Left ventricle myocardium inferior (tissue), 1 donor: ENCODE data around the gene TMED3. TPM values are rescaled to one million over a fixed set of nuclear protein-coding genes. Genes with fewer than 3 reads are reported as not detected.
A peak's percentile ranks its signal among the peaks of the same experiment; 100 is the strongest.
"Not testable (repeated sequence)": the region's sequence is repeated elsewhere in the genome, so short reads cannot be mapped to it uniquely, and the experiment has no call there.

Source experiments
- DNase-seq: peaks from one replicate; pipeline ENCODE4 v3.0.0-alpha.2; 2020
- H3K27ac ChIP-seq: fragments of 200-600 bp; replicated peaks from 2 replicates; pipeline ENCODE4 v1.8.0; 2021
- H3K27me3 ChIP-seq: fragments of 200-600 bp; 2 replicates; pipeline ENCODE4 v1.8.0; 2021; ENCODE audit warnings: low read depth
- H3K36me3 ChIP-seq: fragments of 200-600 bp; 2 replicates; pipeline ENCODE4 v1.8.0; 2021
- H3K4me1 ChIP-seq: fragments of 200-600 bp; 2 replicates; pipeline ENCODE4 v1.8.0; 2021
- H3K4me3 ChIP-seq: fragments of 200-600 bp; 2 replicates; pipeline ENCODE4 v1.8.0; 2021; ENCODE audit warnings: mild to moderate bottlenecking, moderate library complexity
- H3K9me3 ChIP-seq: fragments of 200-600 bp; replicated peaks from 2 replicates; pipeline ENCODE4 v1.8.0; 2021
- intact Hi-C: fragments of 100-400 bp; cut with micrococcal nuclease; formaldehyde crosslinking; loops from one replicate; pipeline ENCODE4 v1.11.0; 2022
- total RNA-seq: library from RNA; stranded (reverse); fragmentation: NEBNext Ultra II Directional; extraction: Animal tissue kit (Norgen Biotek cat#: 25700); gene quantifications from one replicate; pipeline ENCODE4 v1.2.1, GENCODE V29; 2021
- TF ChIP-seq, protein P1 (sequence below): fragments of 200-600 bp; IDR thresholded peaks from 2 replicates; pipeline ENCODE4 v1.8.0; 2021; ENCODE audit warnings: antibody characterized with exemption, mild to moderate bottlenecking, borderline replicate concordance
- donor health status: DM: no; HTN: yes; CAD: no; lungs with severe emphysema.

TMED3 gene
- total RNA-seq, 1 donor from 2014 or later: 22.8 TPM

DNA sequence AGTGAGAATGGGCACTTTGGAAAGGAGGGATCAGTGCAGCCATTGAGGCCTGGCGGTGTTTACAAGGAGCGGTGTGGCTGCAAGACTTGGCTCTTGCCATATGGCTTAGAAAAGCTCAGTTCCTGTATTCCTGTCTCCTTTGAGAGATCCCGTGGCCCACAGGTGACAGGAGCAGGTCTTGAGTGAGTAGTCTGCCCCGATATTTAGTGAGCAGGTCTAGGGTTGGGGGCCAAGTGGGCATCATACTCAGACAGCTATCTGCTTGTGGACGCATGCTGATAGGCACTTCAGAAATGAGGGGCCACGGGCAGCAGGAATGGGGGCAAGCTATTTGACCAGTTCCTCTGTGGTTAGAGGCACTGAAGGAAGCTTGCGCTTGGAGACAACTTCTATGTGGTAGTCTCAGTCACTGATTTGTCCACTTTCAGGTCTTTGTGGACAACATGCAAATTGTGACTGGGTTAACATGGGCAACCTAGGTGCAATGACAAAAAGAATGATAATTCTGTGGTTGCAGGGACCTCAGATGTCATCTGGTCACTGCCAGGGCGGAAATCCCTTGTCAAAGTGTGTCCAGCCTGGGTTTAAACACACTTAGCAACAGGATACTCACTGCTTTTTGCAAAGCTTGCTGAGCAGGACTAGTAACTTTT is 1.1 kb downstream of the TMED3 start:
- Histone ChIP-seq H3K4me3 (peak overlapping the region; percentile 88), H3K27ac (no peak overlapping the region), H3K4me1 (peaks cover 21% of the 10 kb centered on the region), H3K27me3 (peaks cover 43% of the 10 kb centered on the region), H3K36me3 (peaks cover 22% of the 10 kb centered on the region), H3K9me3 (no peaks in the 10 kb centered on the region)
- TF ChIP-seq, protein P1, sequence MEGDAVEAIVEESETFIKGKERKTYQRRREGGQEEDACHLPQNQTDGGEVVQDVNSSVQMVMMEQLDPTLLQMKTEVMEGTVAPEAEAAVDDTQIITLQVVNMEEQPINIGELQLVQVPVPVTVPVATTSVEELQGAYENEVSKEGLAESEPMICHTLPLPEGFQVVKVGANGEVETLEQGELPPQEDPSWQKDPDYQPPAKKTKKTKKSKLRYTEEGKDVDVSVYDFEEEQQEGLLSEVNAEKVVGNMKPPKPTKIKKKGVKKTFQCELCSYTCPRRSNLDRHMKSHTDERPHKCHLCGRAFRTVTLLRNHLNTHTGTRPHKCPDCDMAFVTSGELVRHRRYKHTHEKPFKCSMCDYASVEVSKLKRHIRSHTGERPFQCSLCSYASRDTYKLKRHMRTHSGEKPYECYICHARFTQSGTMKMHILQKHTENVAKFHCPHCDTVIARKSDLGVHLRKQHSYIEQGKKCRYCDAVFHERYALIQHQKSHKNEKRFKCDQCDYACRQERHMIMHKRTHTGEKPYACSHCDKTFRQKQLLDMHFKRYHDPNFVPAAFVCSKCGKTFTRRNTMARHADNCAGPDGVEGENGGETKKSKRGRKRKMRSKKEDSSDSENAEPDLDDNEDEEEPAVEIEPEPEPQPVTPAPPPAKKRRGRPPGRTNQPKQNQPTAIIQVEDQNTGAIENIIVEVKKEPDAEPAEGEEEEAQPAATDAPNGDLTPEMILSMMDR: no peak
- DNase-seq: no peak
- intact Hi-C loops: no loop called here

DNA sequence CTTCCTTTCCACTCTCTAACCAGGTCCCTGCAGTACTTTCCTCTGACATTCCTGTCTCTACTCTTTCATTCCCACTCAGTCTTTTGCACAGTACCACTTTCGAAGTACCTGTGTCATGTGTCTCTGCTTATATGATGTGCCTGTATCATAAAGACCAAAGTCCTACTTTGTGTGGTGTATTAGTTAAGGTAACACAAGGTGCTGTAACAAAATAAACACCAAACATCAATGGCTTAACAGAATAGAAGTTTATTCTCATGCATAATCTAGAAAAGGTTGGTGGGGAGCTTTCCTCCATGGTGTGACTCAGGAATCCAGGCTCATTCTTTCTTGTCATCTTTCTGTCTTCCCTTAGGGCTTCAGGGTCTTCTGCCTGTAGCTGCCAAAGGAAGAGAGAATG is 3.3 kb downstream of the TMED3 start:
- Histone ChIP-seq H3K27ac (no peak overlapping the region), H3K9me3 (no peaks in the 10 kb centered on the region), H3K36me3 (peaks cover 34% of the 10 kb centered on the region), H3K4me1 (peaks cover 21% of the 10 kb centered on the region), H3K4me3 (no peak overlapping the region), H3K27me3 (peaks cover 22% of the 10 kb centered on the region)
- intact Hi-C loops: no loop called here
- TF ChIP-seq, protein P1: no peak
- DNase-seq: no peak

DNA sequence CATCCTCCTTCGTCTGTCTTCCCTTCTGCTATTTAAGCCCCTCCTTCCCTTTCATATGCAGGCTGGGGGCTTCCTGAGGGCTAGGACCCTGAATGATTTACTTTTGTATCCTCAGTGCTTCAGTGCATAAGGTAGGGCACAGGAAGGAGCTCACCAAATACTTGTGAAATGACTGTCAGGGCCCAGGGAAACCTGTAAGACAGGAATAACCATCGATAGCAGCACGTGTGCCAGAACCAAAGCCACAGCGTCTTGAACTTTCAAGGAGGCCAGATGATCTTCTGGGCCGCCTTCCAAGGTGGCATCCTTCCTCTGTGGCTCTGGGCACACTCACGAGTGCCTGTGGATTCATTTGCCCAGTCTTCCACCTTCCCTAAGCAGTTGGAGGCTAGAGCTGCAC is 3.9 kb downstream of the TMED3 start:
- H3K27me3 ChIP-seq: peaks cover 15% of the 10 kb centered on the region
- no peaks in the 10 kb centered on the region for H3K9me3 ChIP-seq
- peaks cover 21% of the 10 kb centered on the region for H3K4me1 ChIP-seq
- H3K4me3 ChIP-seq: no peak overlapping the region
- intact Hi-C loops: no loop called here
- peaks cover 40% of the 10 kb centered on the region for H3K36me3 ChIP-seq
- TF ChIP-seq, protein P1: no peak
- DNase-seq: no peak
- H3K27ac ChIP-seq: no peak overlapping the region

DNA sequence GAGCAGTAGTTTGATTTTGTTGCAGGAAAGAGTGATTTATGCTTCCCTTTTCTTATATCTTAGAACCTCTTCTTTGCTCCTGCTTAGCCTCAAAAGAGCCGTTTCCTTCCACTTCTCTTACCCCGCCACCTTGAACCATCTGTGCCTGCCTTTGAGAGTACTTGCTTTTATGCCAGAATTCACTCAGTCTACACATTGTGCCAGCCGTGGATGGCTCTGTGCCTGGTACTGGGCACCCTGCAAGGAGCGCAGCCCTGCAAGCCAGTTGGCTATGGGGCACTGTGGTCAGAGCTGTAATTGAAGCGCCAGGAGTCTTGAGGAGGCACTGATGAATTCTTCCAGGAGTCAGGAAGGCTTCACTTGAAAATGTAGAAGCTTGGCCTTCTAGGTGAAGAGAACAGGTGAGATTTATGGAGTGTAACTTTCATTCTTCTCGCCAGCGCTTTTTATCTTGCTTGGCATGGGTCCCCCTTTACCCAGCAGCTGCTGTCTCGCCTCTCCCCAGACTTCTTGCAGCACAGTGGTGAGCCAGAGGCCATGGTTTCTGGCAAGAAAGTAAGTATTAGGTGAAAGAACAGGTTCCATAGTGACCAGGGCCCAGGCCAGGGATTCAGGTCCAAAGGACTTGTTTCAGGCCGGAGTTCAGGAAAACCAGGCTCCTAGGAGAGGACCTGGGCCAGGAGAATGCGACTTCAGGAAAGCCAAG is 4.9 kb downstream of the TMED3 start:
- peak; percentile 25 for DNase-seq
- intact Hi-C loops: no loop called here
- peaks cover 47% of the 10 kb centered on the region for H3K36me3 ChIP-seq

DNA sequence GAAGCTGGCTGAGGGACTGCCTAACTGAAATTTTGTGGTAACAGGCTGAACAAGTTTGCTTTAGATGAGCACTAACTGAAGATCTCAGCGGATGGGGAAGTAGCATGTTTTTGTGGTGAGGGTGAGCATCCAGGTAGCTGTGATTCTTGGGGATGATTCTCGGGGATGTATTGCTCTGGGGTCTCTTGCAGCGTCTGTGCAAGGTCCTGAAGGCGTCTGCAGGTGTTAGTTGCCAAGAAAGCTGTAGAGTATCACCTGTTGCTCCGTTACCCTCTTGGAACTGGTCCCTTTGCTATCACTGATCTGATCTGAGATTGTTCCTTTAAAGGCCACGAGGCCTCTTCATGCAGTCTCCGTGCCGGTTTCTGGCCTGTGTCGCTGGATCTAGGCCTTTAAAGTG is 6.0 kb downstream of the TMED3 start:
- Histone ChIP-seq H3K4me3 (no peak overlapping the region), H3K4me1 (peaks cover 6% of the 10 kb centered on the region), H3K36me3 (peaks cover 55% of the 10 kb centered on the region), H3K27me3 (no peaks in the 10 kb centered on the region), H3K9me3 (peaks cover 6% of the 10 kb centered on the region), H3K27ac (no peak overlapping the region)
- intact Hi-C loops: no loop called here
- no peak for DNase-seq
- TF ChIP-seq, protein P1: no peak

More for the DNA sequence above, 4.9 kb downstream of the TMED3 start:
- H3K4me1 ChIP-seq: peaks cover 16% of the 10 kb centered on the region
- peaks cover 8% of the 10 kb centered on the region for H3K27me3 ChIP-seq
- TF ChIP-seq, protein P1: no peak
- H3K27ac ChIP-seq: no peak overlapping the region
- H3K4me3 ChIP-seq: no peak overlapping the region
- H3K9me3 ChIP-seq: peaks cover 5% of the 10 kb centered on the region

DNA sequence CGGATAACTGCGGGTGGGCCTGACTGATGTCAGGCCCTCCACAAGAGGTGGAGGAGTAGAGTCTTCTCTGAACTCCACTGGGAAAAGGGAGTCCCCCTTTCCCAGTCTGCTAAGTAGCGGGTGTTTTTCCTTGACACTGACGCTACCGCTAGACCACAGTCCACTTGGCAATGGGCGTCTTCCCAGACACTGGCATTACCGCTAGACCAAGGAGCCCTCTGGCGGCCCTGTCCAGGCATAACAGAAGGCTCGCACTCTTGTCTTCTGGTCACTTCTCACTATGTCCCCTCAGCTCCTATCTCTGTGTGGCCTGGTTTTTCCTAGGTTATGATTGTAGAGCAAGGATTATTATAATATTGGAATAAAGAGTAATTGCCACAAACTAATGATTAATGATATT is 9.1 kb downstream of the TMED3 start:
- H3K4me3 ChIP-seq, H3K27me3 ChIP-seq, H3K4me1 ChIP-seq, H3K27ac ChIP-seq, H3K9me3 ChIP-seq, DNase-seq, intact Hi-C loops: not testable (repeated sequence)
- peaks cover 59% of the 10 kb centered on the region for H3K36me3 ChIP-seq
